Peyer's patch (tissue), 4 donors: ENCODE measurements around the gene FHOD3. TPM values are rescaled to one million over a fixed set of nuclear protein-coding genes. Genes with fewer than 3 reads are reported as not detected.

Experiments
- DNase-seq, 3 donors: peaks; one replicate each; pipeline ENCODE4 v3.0.0-alpha.2; 2017 to 2019
- H3K27ac ChIP-seq, 4 donors: fragments of 200-600 bp; sonication (generic); one replicate each; pipeline ENCODE4 v1.5.1; 2016 to 2019
- H3K27me3 ChIP-seq, 2 donors: fragments of 200-600 bp; sonication (generic); one replicate each; pipeline ENCODE4 v1.5.1; 2019
- H3K36me3 ChIP-seq, 3 donors: fragments of 200-600 bp; sonication (generic); one replicate each; pipeline ENCODE4 v1.5.1; 2016 to 2019
- H3K4me1 ChIP-seq, 4 donors: fragments of 200-600 bp; sonication (generic); one replicate each; pipeline ENCODE4 v1.5.1; 2016 to 2019
- H3K4me3 ChIP-seq, 4 donors: fragments of 200-600 bp; sonication (generic); 1 replicate in 3 of 4; 2 replicates in 1 of 4; pipeline ENCODE4 v1.5.1; 2016 to 2019; ENCODE audit warnings: mild to moderate bottlenecking in 1 of 4
- H3K9me3 ChIP-seq, 4 donors: fragments of 200-600 bp; sonication (generic); one replicate each; pipeline ENCODE4 v1.5.1; 2016 to 2019; ENCODE audit warnings: mild to moderate bottlenecking in 1 of 4
- POLR2A ChIP-seq, 2 donors: fragments of 450-650 bp; IDR thresholded peaks; one replicate each; pipeline ENCODE4 v1.5.1; 2017; ENCODE audit warnings: antibody characterized with exemption in 2 of 2, mild to moderate bottlenecking in 2 of 2, moderate library complexity in 2 of 2
- total RNA-seq, 4 donors: library from RNA; depleted of rRNA; stranded (reverse); fragments of >200 nt; gene quantifications; one replicate each; pipeline ENCODE4 v1.1.0, GENCODE V29; 2016
- TF ChIP-seq, protein P1 (sequence below), 6 experiments: fragments of 450-650 bp in 4 of 6; fragments of 200-600 bp in 2 of 6; sonication (generic) in 1 of 6; IDR thresholded peaks; one replicate each; pipeline ENCODE4 v1.5.1; 2017 to 2019; ENCODE audit warnings: antibody characterized with exemption in 6 of 6, mild to moderate bottlenecking in 3 of 6, moderate library complexity in 1 of 6

FHOD3 gene
- total RNA-seq, 4 donors from 2014 or later: 0.53 to 10.7 (median 4.6) TPM

DNA sequence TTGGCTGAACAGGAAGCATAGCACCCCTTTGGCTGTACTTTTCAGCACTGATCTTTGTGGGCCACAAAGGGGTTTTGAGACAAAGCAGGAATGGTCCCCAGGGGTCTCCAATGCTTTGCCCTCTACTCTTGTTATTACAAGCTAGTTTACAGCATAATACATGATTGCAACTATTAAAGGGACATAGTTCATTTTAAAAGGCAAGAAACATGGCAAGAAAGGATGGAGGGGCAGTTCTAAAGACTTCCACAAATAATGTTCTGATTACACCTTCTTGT is 196.6 kb downstream of the FHOD3 start:
- no peak for DNase-seq
- no peaks in the 10 kb centered on the region for H3K36me3 ChIP-seq
- H3K4me3 ChIP-seq: no peak overlapping the region
- H3K27ac ChIP-seq: no peak overlapping the region
- TF ChIP-seq, protein P1, sequence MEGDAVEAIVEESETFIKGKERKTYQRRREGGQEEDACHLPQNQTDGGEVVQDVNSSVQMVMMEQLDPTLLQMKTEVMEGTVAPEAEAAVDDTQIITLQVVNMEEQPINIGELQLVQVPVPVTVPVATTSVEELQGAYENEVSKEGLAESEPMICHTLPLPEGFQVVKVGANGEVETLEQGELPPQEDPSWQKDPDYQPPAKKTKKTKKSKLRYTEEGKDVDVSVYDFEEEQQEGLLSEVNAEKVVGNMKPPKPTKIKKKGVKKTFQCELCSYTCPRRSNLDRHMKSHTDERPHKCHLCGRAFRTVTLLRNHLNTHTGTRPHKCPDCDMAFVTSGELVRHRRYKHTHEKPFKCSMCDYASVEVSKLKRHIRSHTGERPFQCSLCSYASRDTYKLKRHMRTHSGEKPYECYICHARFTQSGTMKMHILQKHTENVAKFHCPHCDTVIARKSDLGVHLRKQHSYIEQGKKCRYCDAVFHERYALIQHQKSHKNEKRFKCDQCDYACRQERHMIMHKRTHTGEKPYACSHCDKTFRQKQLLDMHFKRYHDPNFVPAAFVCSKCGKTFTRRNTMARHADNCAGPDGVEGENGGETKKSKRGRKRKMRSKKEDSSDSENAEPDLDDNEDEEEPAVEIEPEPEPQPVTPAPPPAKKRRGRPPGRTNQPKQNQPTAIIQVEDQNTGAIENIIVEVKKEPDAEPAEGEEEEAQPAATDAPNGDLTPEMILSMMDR (IDR thresholded peaks at IDR 0.05): no peak
- no peak for TF ChIP-seq POLR2A (IDR thresholded peaks at IDR 0.05)
- H3K9me3 ChIP-seq: no peaks in the 10 kb centered on the region
- H3K4me1 ChIP-seq: no peaks in the 10 kb centered on the region
- no peaks in the 10 kb centered on the region for H3K27me3 ChIP-seq

- Histone ChIP-seq H3K9me3 (no peaks in the 10 kb centered on the region), H3K27ac (no peak overlapping the region), H3K4me1 (no peaks in the 10 kb centered on the region), H3K36me3 (no peaks in the 10 kb centered on the region), H3K27me3 (no peaks in the 10 kb centered on the region), H3K4me3 (no peak overlapping the region)
- no peak for TF ChIP-seq POLR2A (IDR thresholded peaks at IDR 0.05)
- TF ChIP-seq, protein P1 (IDR thresholded peaks at IDR 0.05): no peak
- no peak for DNase-seq
These were observed 198.5 kb downstream of the FHOD3 start for GRCh38 chr18:36496022-36496421.

DNA sequence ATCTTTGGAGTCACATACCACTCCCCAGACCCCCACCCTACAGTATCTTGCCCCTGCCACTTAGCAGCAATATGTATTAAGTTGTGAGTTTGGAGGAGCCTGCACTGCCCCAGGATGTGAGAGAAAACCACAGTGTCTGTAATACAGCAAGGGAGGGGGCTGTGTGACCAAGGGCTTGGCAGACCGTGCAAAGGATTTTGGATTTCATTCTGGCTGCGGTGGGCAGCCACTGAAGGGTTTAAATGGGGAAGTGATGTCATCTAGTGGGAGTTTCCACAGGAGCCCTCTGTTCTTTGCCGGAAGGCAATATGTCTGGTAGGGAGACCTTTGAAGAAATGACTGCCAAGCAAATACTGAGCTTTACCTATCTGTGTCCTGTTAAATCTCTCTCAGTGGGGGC is 202.4 kb downstream of the FHOD3 start:
- TF ChIP-seq, protein P1 (IDR thresholded peaks at IDR 0.05): no peak
- H3K4me1 ChIP-seq: no peaks in the 10 kb centered on the region
- H3K9me3 ChIP-seq: no peaks in the 10 kb centered on the region
- no peak overlapping the region for H3K27ac ChIP-seq
- no peaks in the 10 kb centered on the region for H3K27me3 ChIP-seq
- no peak for DNase-seq
- no peaks in the 10 kb centered on the region for H3K36me3 ChIP-seq
- H3K4me3 ChIP-seq: no peak overlapping the region

- no peaks in the 10 kb centered on the region for H3K27me3 ChIP-seq
- H3K9me3 ChIP-seq: no peaks in the 10 kb centered on the region
- no peak overlapping the region for H3K4me3 ChIP-seq
- TF ChIP-seq POLR2A (IDR thresholded peaks at IDR 0.05): no peak
- TF ChIP-seq, protein P1 (IDR thresholded peaks at IDR 0.05): no peak
- H3K36me3 ChIP-seq: no peaks in the 10 kb centered on the region
- H3K27ac ChIP-seq: no peak overlapping the region
- no peak for DNase-seq
- H3K4me1 ChIP-seq: no peaks in the 10 kb centered on the region
These were observed 203.6 kb downstream of the FHOD3 start for GRCh38 chr18:36501100-36501499.

- Histone ChIP-seq H3K4me3 (no peak overlapping the region), H3K27me3 (no peaks in the 10 kb centered on the region), H3K36me3 (no peaks in the 10 kb centered on the region), H3K4me1 (no peaks in the 10 kb centered on the region), H3K27ac (no peak overlapping the region), H3K9me3 (no peaks in the 10 kb centered on the region)
- DNase-seq: no peak
- no peak for TF ChIP-seq POLR2A (IDR thresholded peaks at IDR 0.05)
- TF ChIP-seq, protein P1 (IDR thresholded peaks at IDR 0.05): no peak
These were observed 206.0 kb downstream of the FHOD3 start for GRCh38 chr18:36503477-36503876.

GRCh38 chr18:36504928-36505327 is 207.4 kb downstream of the FHOD3 start:
- Histone ChIP-seq H3K27me3 (no peaks in the 10 kb centered on the region), H3K27ac (no peak overlapping the region), H3K4me3 (no peak overlapping the region), H3K36me3 (no peaks in the 10 kb centered on the region), H3K4me1 (no peaks in the 10 kb centered on the region), H3K9me3 (no peaks in the 10 kb centered on the region)
- DNase-seq: no peak
- TF ChIP-seq POLR2A (IDR thresholded peaks at IDR 0.05): no peak
- TF ChIP-seq, protein P1 (IDR thresholded peaks at IDR 0.05): no peak
